Activated T-helper 2 cell treated with anti-CD3 and anti-CD28 coated beads, Interferon-gamma antibody, Interleukin-2, Interleukin-4, amounts not matched to agents 10 μg/mL and 5 μg/mL and 100 μg/mL, durations not matched to agents 14 hours and 24 hours and 36 hours (primary cell): ENCODE data around the gene BTG1. TPM values are rescaled to one million over a fixed set of nuclear protein-coding genes. Genes with fewer than 3 reads are reported as not detected.

Source experiments
- DNase-seq: peaks from one replicate; pipeline ENCODE4 v3.0.0; 2021; ENCODE audit warnings: low spot score
- H3K27ac Mint-ChIP-seq: one replicate; pipeline ENCODE4 v1.8.0; 2021; ENCODE audit warnings: mixed read lengths
- H3K27me3 Mint-ChIP-seq: one replicate; pipeline ENCODE4 v1.8.0; 2021; ENCODE audit warnings: low read depth, mixed read lengths
- H3K36me3 Mint-ChIP-seq: one replicate; pipeline ENCODE4 v1.8.0; 2021; ENCODE audit warnings: low read depth, mixed read lengths
- H3K4me1 Mint-ChIP-seq: one replicate; pipeline ENCODE4 v1.8.0; 2021; ENCODE audit warnings: low read depth, mixed read lengths
- H3K4me3 Mint-ChIP-seq: one replicate; pipeline ENCODE4 v1.8.0; 2021; ENCODE audit warnings: low read depth, mild to moderate bottlenecking, moderate library complexity, mixed read lengths
- H3K9me3 Mint-ChIP-seq: one replicate; pipeline ENCODE4 v1.8.0; 2021; ENCODE audit warnings: mixed read lengths
- intact Hi-C: fragments of 100-400 bp; cut with micrococcal nuclease; formaldehyde crosslinking; loops from one replicate; pipeline ENCODE4 v1.15.1; 2023
- total RNA-seq: library from RNA; stranded (reverse); gene quantifications from 2 replicates; pipeline ENCODE4 v1.2.3, GENCODE V29; 2022

The BTG1 gene
- total RNA-seq, 1 donor from 2014 or later: 71.7 TPM

GRCh38 chr12:92123780-92124688 lies 21.6 kb downstream of the BTG1 start:
- H3K4me3 Mint-ChIP-seq: no peak overlapping the region
- H3K4me1 Mint-ChIP-seq: peaks cover 45% of the 10 kb centered on the region
- peaks cover 12% of the 10 kb centered on the region for H3K9me3 Mint-ChIP-seq
- intact Hi-C loops: no loop called here
- H3K27me3 Mint-ChIP-seq: no peaks in the 10 kb centered on the region
- peaks cover 70% of the 10 kb centered on the region for H3K36me3 Mint-ChIP-seq
- H3K27ac Mint-ChIP-seq: no peak overlapping the region
- no peak for DNase-seq

DNA sequence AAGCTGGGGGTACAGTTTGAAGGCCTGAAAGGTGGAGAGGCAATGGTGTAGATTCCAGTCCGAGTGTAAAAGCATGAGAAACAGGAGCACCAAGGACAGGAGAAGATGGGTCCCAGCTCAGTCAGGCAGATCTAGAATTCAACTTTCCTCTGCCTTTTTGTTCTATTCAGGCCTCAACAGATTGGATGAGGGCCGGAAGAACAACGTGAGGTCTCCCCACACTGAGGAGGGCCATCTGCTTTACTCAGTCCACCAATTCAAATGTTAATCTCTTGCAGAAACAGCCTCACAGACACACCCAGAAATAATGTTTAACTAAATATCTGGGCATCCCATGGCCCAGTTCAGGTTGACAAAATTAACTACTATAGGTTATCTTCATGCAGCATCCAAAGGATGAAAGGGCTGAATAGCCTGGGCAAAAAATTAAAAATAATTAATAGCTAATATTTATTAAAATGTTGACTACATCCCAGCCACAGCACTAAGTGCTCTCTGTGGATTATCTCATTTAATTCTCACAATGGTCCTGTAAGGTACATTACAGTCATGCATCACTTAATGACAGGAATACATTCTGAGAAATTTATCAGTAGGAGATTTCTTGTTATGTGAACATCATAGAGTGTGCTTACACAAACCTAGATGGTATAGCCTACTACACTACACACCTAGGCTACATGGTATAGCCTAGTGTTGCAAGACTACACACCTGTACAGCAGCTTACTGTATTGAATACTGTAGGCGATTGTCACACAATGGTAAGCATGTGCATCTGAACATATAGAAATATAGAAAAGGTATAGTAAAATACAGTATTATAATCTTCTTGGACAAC lies 22.5 kb downstream of the BTG1 start:
- intact Hi-C loops: no loop called here
- DNase-seq: no peak
- H3K27me3 Mint-ChIP-seq: no peaks in the 10 kb centered on the region
- H3K36me3 Mint-ChIP-seq: peaks cover 68% of the 10 kb centered on the region
- peaks cover 18% of the 10 kb centered on the region for H3K9me3 Mint-ChIP-seq
- peaks cover 47% of the 10 kb centered on the region for H3K4me1 Mint-ChIP-seq
- H3K27ac Mint-ChIP-seq: no peak overlapping the region
- H3K4me3 Mint-ChIP-seq: no peak overlapping the region

DNA sequence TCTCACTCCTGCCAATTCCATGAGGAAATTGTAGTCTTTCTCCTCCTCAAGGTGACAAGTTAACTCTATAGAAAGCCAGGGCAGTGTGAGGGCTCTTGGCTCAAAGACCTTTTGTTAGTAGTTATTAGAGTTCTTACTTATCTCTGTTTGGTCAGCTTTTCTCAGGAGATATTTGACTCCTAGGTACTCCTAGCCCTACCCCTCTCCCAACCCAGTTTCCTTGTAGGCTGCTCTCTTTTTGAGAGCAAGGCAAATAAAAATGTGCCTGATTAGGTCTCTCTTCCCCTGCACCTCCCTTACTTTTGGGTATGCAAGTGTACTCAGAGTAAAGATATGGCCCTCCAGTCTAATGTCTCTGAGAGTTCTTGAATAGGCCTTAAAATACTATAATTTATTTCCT lies 23.8 kb downstream of the BTG1 start:
- no peak overlapping the region for H3K4me3 Mint-ChIP-seq
- H3K36me3 Mint-ChIP-seq: peaks cover 57% of the 10 kb centered on the region
- H3K27ac Mint-ChIP-seq: no peak overlapping the region
- no peaks in the 10 kb centered on the region for H3K27me3 Mint-ChIP-seq
- H3K4me1 Mint-ChIP-seq: peaks cover 43% of the 10 kb centered on the region
- DNase-seq: no peak
- intact Hi-C loops: no loop called here
- H3K9me3 Mint-ChIP-seq: peaks cover 18% of the 10 kb centered on the region

- DNase-seq: no peak
- H3K27me3 Mint-ChIP-seq: no peaks in the 10 kb centered on the region
- H3K4me1 Mint-ChIP-seq: peaks cover 42% of the 10 kb centered on the region
- peaks cover 18% of the 10 kb centered on the region for H3K9me3 Mint-ChIP-seq
- H3K27ac Mint-ChIP-seq: peak overlapping the region; percentile 5
- intact Hi-C loops: no loop called here
- H3K4me3 Mint-ChIP-seq: no peak overlapping the region
- peaks cover 45% of the 10 kb centered on the region for H3K36me3 Mint-ChIP-seq
Measured at GRCh38 chr12:92118826-92119536, 26.7 kb downstream of the BTG1 start.

- peaks cover 30% of the 10 kb centered on the region for H3K36me3 Mint-ChIP-seq
- peaks cover 9% of the 10 kb centered on the region for H3K9me3 Mint-ChIP-seq
- intact Hi-C loops: no loop called here
- H3K4me1 Mint-ChIP-seq: peaks cover 45% of the 10 kb centered on the region
- H3K27me3 Mint-ChIP-seq: no peaks in the 10 kb centered on the region
- H3K4me3 Mint-ChIP-seq: peak overlapping the region; percentile 26
- peak overlapping the region; percentile 51 for H3K27ac Mint-ChIP-seq
- DNase-seq: no peak
Measured at GRCh38 chr12:92114834-92115233, 30.8 kb downstream of the BTG1 start.

GRCh38 chr12:92111256-92111655 lies 34.4 kb downstream of the BTG1 start:
- no peaks in the 10 kb centered on the region for H3K9me3 Mint-ChIP-seq
- no peak overlapping the region for H3K27ac Mint-ChIP-seq
- peak overlapping the region; percentile 3 for H3K4me3 Mint-ChIP-seq
- no peaks in the 10 kb centered on the region for H3K27me3 Mint-ChIP-seq
- DNase-seq: no peak
- intact Hi-C loops: no loop called here
- peaks cover 16% of the 10 kb centered on the region for H3K36me3 Mint-ChIP-seq
- H3K4me1 Mint-ChIP-seq: peaks cover 50% of the 10 kb centered on the region

- Mint-ChIP-seq H3K27ac (no peak overlapping the region), H3K9me3 (no peaks in the 10 kb centered on the region), H3K4me1 (peaks cover 53% of the 10 kb centered on the region), H3K27me3 (no peaks in the 10 kb centered on the region), H3K4me3 (no peak overlapping the region), H3K36me3 (peaks cover 15% of the 10 kb centered on the region)
- DNase-seq: no peak
- intact Hi-C loops: no loop called here
Measured at GRCh38 chr12:92110083-92110640, 35.5 kb downstream of the BTG1 start.

DNA sequence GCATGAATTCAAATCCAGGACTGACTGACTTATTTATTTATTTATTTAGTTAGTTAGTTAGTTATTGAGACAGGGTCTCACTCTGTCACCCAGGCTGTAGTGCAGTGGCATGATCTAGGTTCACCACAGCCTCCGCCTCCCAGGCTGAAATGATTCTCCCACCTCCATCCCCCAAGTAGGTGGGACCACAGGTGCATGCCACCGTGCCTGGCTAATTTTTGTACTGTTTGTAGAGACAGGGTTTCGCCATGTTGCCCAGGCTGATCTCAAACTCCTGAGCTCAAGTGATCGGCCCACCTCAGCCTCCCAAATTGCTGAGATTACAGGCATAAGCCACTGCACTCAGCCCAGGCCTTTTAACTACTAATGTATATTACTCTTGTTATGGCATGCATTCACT lies 36.0 kb downstream of the BTG1 start:
- no peak overlapping the region for H3K27ac Mint-ChIP-seq
- H3K9me3 Mint-ChIP-seq: no peaks in the 10 kb centered on the region
- intact Hi-C loops: no loop called here
- peaks cover 10% of the 10 kb centered on the region for H3K36me3 Mint-ChIP-seq
- no peaks in the 10 kb centered on the region for H3K27me3 Mint-ChIP-seq
- no peak for DNase-seq
- peaks cover 51% of the 10 kb centered on the region for H3K4me1 Mint-ChIP-seq
- no peak overlapping the region for H3K4me3 Mint-ChIP-seq

GRCh38 chr12:92108651-92109050 lies 37.0 kb downstream of the BTG1 start:
- intact Hi-C loops: no loop called here

DNA sequence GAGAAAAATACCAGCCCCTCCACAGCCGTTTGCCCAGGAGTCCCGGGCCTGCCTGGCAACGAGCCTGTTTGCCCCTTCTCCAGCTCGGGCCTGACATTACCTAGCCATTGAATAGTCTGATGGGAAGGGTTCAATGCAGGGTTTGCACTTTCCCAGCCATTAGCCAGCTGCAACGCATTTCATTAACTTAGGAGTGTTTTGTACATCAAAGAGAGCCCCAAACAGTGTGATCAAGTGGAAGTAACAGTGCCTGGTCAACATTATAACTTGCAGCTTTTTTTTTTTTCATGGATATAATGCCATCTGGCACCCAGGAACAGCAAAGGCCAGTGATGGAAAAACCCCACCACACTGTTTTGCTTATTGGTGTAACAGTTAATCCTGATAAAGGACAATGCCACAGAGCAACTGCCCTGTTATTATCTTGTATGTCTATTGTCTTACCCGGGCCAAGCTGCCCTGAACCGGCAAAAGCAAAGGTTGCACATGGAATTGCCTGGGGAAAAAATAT lies 38.0 kb downstream of the BTG1 start:
- DNase-seq: no peak
- H3K27me3 Mint-ChIP-seq: no peaks in the 10 kb centered on the region
- H3K27ac Mint-ChIP-seq: no peak overlapping the region
- no peaks in the 10 kb centered on the region for H3K9me3 Mint-ChIP-seq
- intact Hi-C loops: no loop called here
- H3K4me1 Mint-ChIP-seq: peaks cover 48% of the 10 kb centered on the region
- H3K36me3 Mint-ChIP-seq: peaks cover 5% of the 10 kb centered on the region
- no peak overlapping the region for H3K4me3 Mint-ChIP-seq

More at GRCh38 chr12:92108651-92109050, 37.0 kb downstream of the BTG1 start:
- H3K27ac Mint-ChIP-seq: no peak overlapping the region
- no peaks in the 10 kb centered on the region for H3K27me3 Mint-ChIP-seq
- no peaks in the 10 kb centered on the region for H3K9me3 Mint-ChIP-seq
- H3K36me3 Mint-ChIP-seq: peaks cover 9% of the 10 kb centered on the region
- H3K4me1 Mint-ChIP-seq: peaks cover 52% of the 10 kb centered on the region
- DNase-seq: no peak
- H3K4me3 Mint-ChIP-seq: no peak overlapping the region

- intact Hi-C loops: no loop called here
- peaks cover 46% of the 10 kb centered on the region for H3K4me1 Mint-ChIP-seq
- no peak for DNase-seq
- no peak overlapping the region for H3K27ac Mint-ChIP-seq
- H3K9me3 Mint-ChIP-seq: no peaks in the 10 kb centered on the region
- H3K4me3 Mint-ChIP-seq: no peak overlapping the region
- no peaks in the 10 kb centered on the region for H3K27me3 Mint-ChIP-seq
- peaks cover 3% of the 10 kb centered on the region for H3K36me3 Mint-ChIP-seq
Measured at GRCh38 chr12:92107094-92107493, 38.6 kb downstream of the BTG1 start.

GRCh38 chr12:92105676-92106075 lies 40.0 kb downstream of the BTG1 start:
- Mint-ChIP-seq H3K9me3 (peaks cover 4% of the 10 kb centered on the region), H3K27me3 (no peaks in the 10 kb centered on the region), H3K27ac (no peak overlapping the region), H3K4me1 (peaks cover 42% of the 10 kb centered on the region), H3K36me3 (peaks cover 3% of the 10 kb centered on the region), H3K4me3 (no peak overlapping the region)
- intact Hi-C loops: no loop called here
- DNase-seq: no peak
